IMR-90 (cell line): ENCODE data around the gene CCNI. TPM values are rescaled to one million over a fixed set of nuclear protein-coding genes. Genes with fewer than 3 reads are reported as not detected.

Experiments
- ATAC-seq: fragments of 200-7000 bp; cut with Tn5 transposase; 2 replicates; pipeline ENCODE4 v1.9.1; 2020; ENCODE audit warnings: low read depth, mild to moderate bottlenecking, moderate library complexity
- BruUV-seq: library from RNA; stranded (reverse); fragments of 400-500 nt; replicated peaks from 2 replicates; lab custom pipeline; 2021; lab: Mats Ljungman, UMichigan
- CTCF ChIA-PET: fragments of 300-600 bp; formaldehyde crosslinking; extraction: SDS; loops from one replicate; lab custom pipeline; 2021; ENCODE audit warnings: antibody characterized with exemption; lab: Yijun Ruan, JAX
- POLR2A ChIA-PET: fragments of 300-600 bp; sonication (Branson Sonifier 250); formaldehyde crosslinking; loops from one replicate; lab custom pipeline; 2022; ENCODE audit warnings: antibody characterized with exemption; ENCODE audit not compliant: unreplicated experiment; lab: Charles Lee
- DNase-seq: peaks from one replicate; pipeline ENCODE4 v3.0.0; 2013
- H2AFZ ChIP-seq: replicated peaks from 2 replicates; pipeline ENCODE3; 2013; ENCODE audit warnings: low read length, mild to moderate bottlenecking; ENCODE audit not compliant: poor library complexity
- H2AK5ac ChIP-seq: 2 replicates; pipeline ENCODE4 v1.6.1; 2013; ENCODE audit warnings: low read depth, low read length, inconsistent platforms
- H2AK9ac ChIP-seq: replicated peaks from 2 replicates; pipeline ENCODE3; 2013; ENCODE audit warnings: mild to moderate bottlenecking, low read depth, low read length, moderate library complexity; ENCODE audit not compliant: poor library complexity
- H2BK120ac ChIP-seq: 2 replicates; pipeline ENCODE4 v1.6.1; 2013; ENCODE audit warnings: low read depth, low read length, inconsistent platforms
- H2BK15ac ChIP-seq: 3 replicates; pipeline ENCODE4 v1.6.1; 2013; ENCODE audit warnings: low read depth, low read length, inconsistent platforms
- H2BK20ac ChIP-seq: 2 replicates; pipeline ENCODE4 v1.6.1; 2013; ENCODE audit warnings: low read depth, mild to moderate bottlenecking, inconsistent platforms, low read length, moderate library complexity
- H2BK5ac ChIP-seq: 2 replicates; pipeline ENCODE4 v1.6.1; 2013; ENCODE audit warnings: mild to moderate bottlenecking, low read depth, low read length, inconsistent platforms; ENCODE audit not compliant: poor library complexity, severe bottlenecking
- H3K14ac ChIP-seq: replicated peaks from 2 replicates; pipeline ENCODE4 v1.6.1; 2013; ENCODE audit warnings: low read depth, low read length, inconsistent platforms
- H3K18ac ChIP-seq: 2 replicates; pipeline ENCODE4 v1.6.1; 2013; ENCODE audit warnings: low read depth, low read length, control low read depth
- H3K23ac ChIP-seq: 2 replicates; pipeline ENCODE4 v1.6.1; 2013; ENCODE audit warnings: low read depth, low read length, inconsistent platforms
- H3K27ac ChIP-seq: 2 replicates; pipeline ENCODE4 v1.5.1; 2013; ENCODE audit warnings: mild to moderate bottlenecking, control low read depth, low read length; ENCODE audit not compliant: insufficient read depth
- H3K27me3 ChIP-seq: 2 replicates; pipeline ENCODE4 v1.6.1; 2013; ENCODE audit warnings: low read length; ENCODE audit not compliant: control insufficient read depth, insufficient read depth
- H3K36me3 ChIP-seq: 2 replicates; pipeline ENCODE4 v1.6.1; 2013; ENCODE audit warnings: low read length, mixed read lengths; ENCODE audit not compliant: control insufficient read depth, insufficient read depth
- H3K4ac ChIP-seq: 2 replicates; pipeline ENCODE4 v1.6.1; 2013; ENCODE audit warnings: low read depth, low read length, inconsistent platforms
- H3K4me1 ChIP-seq: 2 replicates; pipeline ENCODE4 v1.6.1; 2013; ENCODE audit warnings: low read length, mixed read lengths; ENCODE audit not compliant: control insufficient read depth, insufficient read depth
- H3K4me2 ChIP-seq: 2 replicates; pipeline ENCODE4 v1.6.1; 2013; ENCODE audit warnings: low read depth, mild to moderate bottlenecking, control low read depth, low read length, moderate library complexity
- H3K4me3 ChIP-seq: 2 replicates; pipeline ENCODE4 v1.5.1; 2013; ENCODE audit warnings: low read depth, mild to moderate bottlenecking, control low read depth, low read length, moderate library complexity; ENCODE audit not compliant: insufficient read depth
- H3K56ac ChIP-seq: 2 replicates; pipeline ENCODE4 v1.6.1; 2013; ENCODE audit warnings: low read length, inconsistent platforms; ENCODE audit not compliant: insufficient read depth; ENCODE audit errors: extremely low read depth
- H3K79me1 ChIP-seq, 2 experiments: 2 replicates each; pipeline ENCODE4 v1.6.1; 2013; ENCODE audit warnings: low read length in 2 of 2, inconsistent platforms in 1 of 2, low read depth in 1 of 2
- H3K9ac ChIP-seq: 2 replicates; pipeline ENCODE4 v1.6.1; 2013; ENCODE audit warnings: low read depth, low read length, control low read depth
- H3K9me1 ChIP-seq: 2 replicates; pipeline ENCODE4 v1.6.1; 2013; ENCODE audit warnings: low read length, inconsistent platforms; ENCODE audit not compliant: insufficient read depth
- H3K9me3 ChIP-seq: 2 replicates; pipeline ENCODE4 v1.6.1; 2013; ENCODE audit warnings: low read length; ENCODE audit not compliant: control insufficient read depth, insufficient read depth
- H4K20me1 ChIP-seq: 2 replicates; pipeline ENCODE4 v1.6.1; 2013; ENCODE audit warnings: low read length, inconsistent platforms; ENCODE audit not compliant: insufficient read depth
- H4K5ac ChIP-seq: 2 replicates; pipeline ENCODE4 v1.6.1; 2013; ENCODE audit warnings: mild to moderate bottlenecking, low read depth, low read length, control low read depth
- H4K8ac ChIP-seq, 2 experiments: 2 replicates each; pipeline ENCODE4 v1.6.1; 2013; ENCODE audit warnings: low read depth in 2 of 2, low read length in 2 of 2, control low read depth in 1 of 2, inconsistent platforms in 1 of 2
- H4K91ac ChIP-seq: 2 replicates; pipeline ENCODE4 v1.6.1; 2013; ENCODE audit warnings: low read depth, low read length, inconsistent platforms; ENCODE audit not compliant: insufficient read depth
- CEBPB ChIP-seq: IDR thresholded peaks from 2 replicates; pipeline ENCODE4 v1.6.1; 2012; ENCODE audit warnings: low read depth, low read length, improper control_type of control experiment
- USF2 ChIP-seq: fragments of 150-350 bp; IDR thresholded peaks from 2 replicates; pipeline ENCODE4 v1.6.1; 2017; ENCODE audit warnings: mild to moderate bottlenecking, antibody characterized with exemption, low read length, low read depth
- WGBS, 2 experiments: methylation state at CpG; one replicate each; pipeline versions ENCODE4 v1.1.5 to v1.1.7; 2013; ENCODE audit warnings: missing lambda C conversion rate in 2 of 2; ENCODE audit not compliant: insufficient read length in 1 of 2; ENCODE audit errors: extremely low coverage in 2 of 2; 5-methylcytosine and 5-hydroxymethylcytosine counted together
- dilution Hi-C: fragments of 300-500 bp; cut with HindIII; formaldehyde crosslinking; loops from one replicate; pipeline ENCODE4 v1.14.3; 2018; ENCODE audit warnings: low sequenced_read_pairs; ENCODE audit not compliant: unreplicated experiment
- in situ Hi-C: fragments of 300-500 bp; cut with MboI; formaldehyde crosslinking; loops from 3 replicates; pipeline ENCODE4 v1.14.3; 2019; ENCODE audit warnings: low sequenced_read_pairs, inconsistent platforms, mixed read lengths
- intact Hi-C: fragments of 100-400 bp; cut with micrococcal nuclease; formaldehyde crosslinking; loops from 2 replicates; pipeline ENCODE4 v1.10.0; 2022
- polyA plus RNA-seq, 3 experiments: library from polyadenylated mRNA; depleted of rRNA; stranded (reverse); fragments of >200 nt; gene quantifications; 2 replicates each; pipeline ENCODE4 v1.2.3, GENCODE V29; 2012; ENCODE audit warnings: low replicate concordance in 1 of 3
- total RNA-seq: library from RNA; depleted of rRNA; stranded (reverse); fragments of >200 nt; gene quantifications from 2 replicates; pipeline ENCODE4 v1.2.3, GENCODE V29; 2012

CCNI gene
- total and polyA plus RNA-seq, 2 of the 4 experiments (the other 2 are of a cell fraction): 70.1 to 100 TPM

GRCh38 chr4:77122656-77123055 is 46.9 kb upstream of the CCNI start:
- Histone ChIP-seq H2BK20ac (no peak overlapping the region), H4K20me1 (no peaks in the 10 kb centered on the region), H2AFZ (no peak overlapping the region), H2AK5ac (no peak overlapping the region), H3K9me1 (no peaks in the 10 kb centered on the region), H3K27ac (no peak overlapping the region), H3K4me1 (no peaks in the 10 kb centered on the region), H3K9me3 (no peaks in the 10 kb centered on the region), H3K23ac (no peak overlapping the region), H2BK120ac (no peak overlapping the region), H3K4me3 (no peak overlapping the region), H3K4ac (no peak overlapping the region), H4K8ac (no peak overlapping the region), H3K79me1 (no peaks in the 10 kb centered on the region), H3K18ac (no peak overlapping the region), H3K27me3 (peaks cover 34% of the 10 kb centered on the region), H3K4me2 (no peak overlapping the region), H3K9ac (no peak overlapping the region), H3K36me3 (no peaks in the 10 kb centered on the region), H2AK9ac (no peak overlapping the region), H2BK15ac (no peak overlapping the region), H4K5ac (no peak overlapping the region), H3K14ac (no peak overlapping the region), H3K56ac (no peak overlapping the region), H2BK5ac (no peak overlapping the region), H4K91ac (no peak overlapping the region)
- 60% methylated on average over 2 of the region's 4 CpGs; no CpG with 5 or more reads in 1 of the 2 experiments for WGBS, 2 experiments
- intact Hi-C loops: no loop called here
- ATAC-seq (no peak), DNase-seq (no peak)
- TF ChIP-seq CEBPB: no peak
- no peak for TF ChIP-seq USF2
- dilution Hi-C loops: no loop called here
- ChIA-PET CTCF (no interaction called here), POLR2A (no interaction called here)
- in situ Hi-C loops: no loop called here
- no TSS peak for BruUV-seq
